Measurements from ENCODE around the gene TRAF4. TPM values are rescaled to one million over a fixed set of nuclear protein-coding genes. Genes with fewer than 3 reads are reported as not detected.

The TRAF4 gene, protein sequence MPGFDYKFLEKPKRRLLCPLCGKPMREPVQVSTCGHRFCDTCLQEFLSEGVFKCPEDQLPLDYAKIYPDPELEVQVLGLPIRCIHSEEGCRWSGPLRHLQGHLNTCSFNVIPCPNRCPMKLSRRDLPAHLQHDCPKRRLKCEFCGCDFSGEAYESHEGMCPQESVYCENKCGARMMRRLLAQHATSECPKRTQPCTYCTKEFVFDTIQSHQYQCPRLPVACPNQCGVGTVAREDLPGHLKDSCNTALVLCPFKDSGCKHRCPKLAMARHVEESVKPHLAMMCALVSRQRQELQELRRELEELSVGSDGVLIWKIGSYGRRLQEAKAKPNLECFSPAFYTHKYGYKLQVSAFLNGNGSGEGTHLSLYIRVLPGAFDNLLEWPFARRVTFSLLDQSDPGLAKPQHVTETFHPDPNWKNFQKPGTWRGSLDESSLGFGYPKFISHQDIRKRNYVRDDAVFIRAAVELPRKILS
- 21.0 and 24.1 TPM in 2 replicates for total RNA-seq

DNA sequence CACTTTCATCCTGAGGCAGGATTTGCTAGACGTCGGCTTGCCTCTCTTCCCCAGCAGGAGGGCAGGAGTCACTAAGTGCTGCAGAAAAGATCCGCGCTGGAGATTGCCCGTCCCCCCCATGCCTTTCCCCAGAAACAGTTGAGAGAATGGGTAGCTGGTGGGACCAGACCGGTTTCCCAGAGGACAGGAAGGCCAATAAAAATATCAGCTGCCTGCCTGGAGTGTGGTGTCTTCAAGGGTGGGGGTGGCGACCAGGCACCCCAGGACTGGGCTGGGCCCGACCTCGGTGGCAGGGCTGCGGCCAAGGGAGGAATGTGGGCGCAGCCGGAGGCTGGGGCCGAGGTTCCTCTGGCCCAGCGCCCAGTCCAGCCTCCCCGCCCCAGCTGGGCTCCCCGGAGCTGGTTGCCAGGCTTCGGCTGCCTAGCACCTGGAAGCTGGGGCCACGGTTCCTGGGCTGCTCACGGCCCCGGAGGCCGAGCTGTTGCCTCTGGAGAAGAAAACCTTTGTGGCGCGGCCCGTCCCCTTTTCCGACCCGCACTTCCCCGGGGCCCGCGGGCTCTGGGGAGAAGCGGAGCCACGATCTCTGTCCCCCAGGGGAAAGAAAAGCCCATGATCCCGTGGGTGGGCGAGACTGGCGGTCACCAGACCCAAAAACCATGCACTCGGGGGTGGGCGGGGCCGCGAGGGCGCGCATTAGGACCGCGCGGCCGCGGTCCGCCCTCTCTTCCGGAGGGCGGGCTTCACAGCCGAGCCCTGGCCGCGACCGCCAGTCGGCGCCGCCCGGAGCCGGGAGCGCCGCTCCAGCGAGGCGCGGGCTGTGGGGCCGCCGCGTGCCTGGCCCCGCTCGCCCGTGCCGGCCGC, at the start of gene TRAF4:
TSS of gene TRAF4 (plus strand) at position 769 of the 861 bp plus-strand sequence. CDS start 102 bp downstream, outside the sequence.

DNA sequence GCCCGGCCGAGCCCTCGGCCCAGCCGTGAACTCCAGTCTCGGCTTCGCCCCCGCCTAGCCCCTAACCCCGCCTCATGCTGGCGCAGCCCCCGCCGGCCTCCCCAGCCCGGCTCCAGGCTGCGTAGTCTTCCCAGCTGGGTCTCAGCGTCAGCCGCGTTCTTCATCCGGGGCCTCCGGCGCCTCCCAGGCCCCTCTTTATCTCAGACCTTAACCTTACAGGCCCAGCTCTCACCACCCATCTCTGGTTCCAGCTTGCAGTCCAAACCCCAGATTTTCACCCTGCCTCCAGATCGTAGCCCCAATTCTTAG, 32.1 kb upstream of the TRAF4 start, which contains the start of gene PROCA1:
TSS of gene PROCA1 (minus strand) at position 166 of the 309 bp plus-strand sequence. CDS start 228 bp downstream, outside the sequence.

GRCh38 chr17:28717578-28718332, 26.1 kb upstream of the TRAF4 start, which contains the start of gene RAB34:
TSS of gene RAB34 (minus strand) at chr17:28717868. CDS start at chr17:28717266, 602 bp downstream.

GRCh38 chr17:28726226-28726626, 17.6 kb upstream of the TRAF4 start, which contains the start of gene TLCD1:
TSS of gene TLCD1 (minus strand) at chr17:28726233. CDS start at chr17:28726097, 136 bp downstream.

DNA sequence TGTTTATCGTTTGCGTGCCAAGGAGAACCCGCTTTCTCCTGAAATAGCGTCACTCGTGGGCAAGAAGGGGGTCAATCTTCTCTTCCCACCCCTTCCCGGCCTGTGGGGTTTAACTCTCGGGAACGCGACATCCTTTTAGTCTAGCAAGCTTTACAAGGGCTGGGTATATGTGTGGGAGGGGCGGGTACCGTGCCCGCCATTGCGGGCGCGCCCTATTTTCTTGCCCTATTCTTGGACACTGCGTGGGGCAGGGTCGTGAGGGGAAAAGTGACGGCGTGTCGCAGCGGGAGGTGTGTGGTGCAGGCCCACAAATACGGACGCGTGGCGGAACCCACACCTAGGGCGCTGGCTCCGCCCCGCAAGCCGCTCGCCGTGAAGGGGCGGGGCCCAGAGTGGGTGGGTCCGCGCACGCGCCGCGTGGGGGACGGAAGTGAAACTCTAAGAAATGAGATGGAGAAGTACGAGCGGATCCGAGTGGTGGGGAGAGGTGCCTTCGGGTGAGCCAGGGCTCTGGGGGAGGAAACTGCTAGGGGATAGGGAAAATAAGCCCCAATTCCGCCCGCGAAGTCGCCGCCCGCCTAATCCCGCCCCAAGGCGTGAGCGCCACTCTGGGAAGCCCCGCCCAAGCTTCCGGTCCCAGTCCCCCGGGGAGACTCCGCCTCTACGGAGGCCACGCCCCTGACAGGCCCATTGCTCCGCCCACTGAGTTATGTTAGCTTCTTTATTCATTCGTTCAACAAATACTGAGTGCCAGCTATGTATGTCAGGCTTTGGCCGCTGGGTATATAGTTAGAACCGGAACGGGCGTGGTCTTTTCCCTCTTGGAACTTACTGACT, 15.2 kb upstream of the TRAF4 start, which contains the start of gene NEK8:
TSS of gene NEK8 (plus strand) at position 425 of the 837 bp plus-strand sequence. CDS start at position 451, 26 bp downstream.

Other genes with a start within 250 kb of the TRAF4 start
- not detected in 2 replicates for gene FOXN1, start 237.7 kb upstream of the TRAF4 start, total RNA-seq
- 22.3 and 26.1 TPM in 2 replicates for gene UNC119, start 191.4 kb upstream of the TRAF4 start, total RNA-seq
- gene PIGS, start 172.5 kb upstream of the TRAF4 start, total RNA-seq: 46.5 and 48.9 TPM in 2 replicates
- 19.2 and 25.2 TPM in 2 replicates for gene ALDOC, start 167.1 kb upstream of the TRAF4 start, total RNA-seq
- 5.4 and 6.0 TPM in 2 replicates for gene SPAG5, start 145.0 kb upstream of the TRAF4 start, total RNA-seq
- 2.6 and 3.3 TPM in 2 replicates for gene RSKR, start 129.8 kb upstream of the TRAF4 start, total RNA-seq
- 129 and 154 TPM in 2 replicates for gene BLTP2, start 98.9 kb upstream of the TRAF4 start, total RNA-seq
- 68.0 and 80.6 TPM in 2 replicates for gene SDF2, start 82.1 kb upstream of the TRAF4 start, total RNA-seq
- 43.7 and 50.7 TPM in 2 replicates for gene SUPT6H, start 81.8 kb upstream of the TRAF4 start, total RNA-seq
- 0.22 and 0.26 TPM in 2 replicates for gene PROCA1, start 32.1 kb upstream of the TRAF4 start, total RNA-seq
- gene RAB34, start 26.1 kb upstream of the TRAF4 start, total RNA-seq: 12.1 and 27.4 TPM in 2 replicates
- gene RPL23A, start 24.0 kb upstream of the TRAF4 start, total RNA-seq: 614 and 651 TPM in 2 replicates
- 0.34 and 1.2 TPM in 2 replicates for gene TLCD1, start 17.8 kb upstream of the TRAF4 start, total RNA-seq
- gene NEK8, start 15.2 kb upstream of the TRAF4 start, total RNA-seq: 1.6 and 2.0 TPM in 2 replicates
- 6.0 and 7.9 TPM in 2 replicates for gene FAM222B, start 98.8 kb downstream of the TRAF4 start, total RNA-seq
- 26.0 and 26.2 TPM in 2 replicates for gene ERAL1, start 111.0 kb downstream of the TRAF4 start, total RNA-seq
- gene FLOT2, start 153.7 kb downstream of the TRAF4 start, total RNA-seq: 72.4 and 109 TPM in 2 replicates
- gene DHRS13, start 159.1 kb downstream of the TRAF4 start, total RNA-seq: 6.9 and 14.2 TPM in 2 replicates
- 5.2 and 9.5 TPM in 2 replicates for gene PHF12, start 207.5 kb downstream of the TRAF4 start, total RNA-seq

All from dermis lymphatic vessel endothelial cell (primary cell).